GM12801 (cell line): ENCODE measurements around the gene HIP1R.

Experiments
- TF ChIP-seq, protein P1 (sequence below): IDR thresholded peaks from one replicate; pipeline ENCODE4 v1.5.1; 2011; ENCODE audit warnings: control low read depth; ENCODE audit not compliant: insufficient read length; ENCODE audit errors: extremely low read depth

HIP1R gene

GRCh38 chr12:122858171-122858570 is 22.9 kb downstream of the HIP1R start:
- TF ChIP-seq, protein P1, sequence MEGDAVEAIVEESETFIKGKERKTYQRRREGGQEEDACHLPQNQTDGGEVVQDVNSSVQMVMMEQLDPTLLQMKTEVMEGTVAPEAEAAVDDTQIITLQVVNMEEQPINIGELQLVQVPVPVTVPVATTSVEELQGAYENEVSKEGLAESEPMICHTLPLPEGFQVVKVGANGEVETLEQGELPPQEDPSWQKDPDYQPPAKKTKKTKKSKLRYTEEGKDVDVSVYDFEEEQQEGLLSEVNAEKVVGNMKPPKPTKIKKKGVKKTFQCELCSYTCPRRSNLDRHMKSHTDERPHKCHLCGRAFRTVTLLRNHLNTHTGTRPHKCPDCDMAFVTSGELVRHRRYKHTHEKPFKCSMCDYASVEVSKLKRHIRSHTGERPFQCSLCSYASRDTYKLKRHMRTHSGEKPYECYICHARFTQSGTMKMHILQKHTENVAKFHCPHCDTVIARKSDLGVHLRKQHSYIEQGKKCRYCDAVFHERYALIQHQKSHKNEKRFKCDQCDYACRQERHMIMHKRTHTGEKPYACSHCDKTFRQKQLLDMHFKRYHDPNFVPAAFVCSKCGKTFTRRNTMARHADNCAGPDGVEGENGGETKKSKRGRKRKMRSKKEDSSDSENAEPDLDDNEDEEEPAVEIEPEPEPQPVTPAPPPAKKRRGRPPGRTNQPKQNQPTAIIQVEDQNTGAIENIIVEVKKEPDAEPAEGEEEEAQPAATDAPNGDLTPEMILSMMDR, result no peak

GRCh38 chr12:122858591-122859302 is 23.5 kb downstream of the HIP1R start:
- TF ChIP-seq, protein P1, result no peak

GRCh38 chr12:122859303-122860039 is 24.2 kb downstream of the HIP1R start:
- TF ChIP-seq, protein P1, result no peak

- TF ChIP-seq, protein P1, result no peak
Observed at GRCh38 chr12:122860040-122860853, 25.0 kb downstream of the HIP1R start.

DNA sequence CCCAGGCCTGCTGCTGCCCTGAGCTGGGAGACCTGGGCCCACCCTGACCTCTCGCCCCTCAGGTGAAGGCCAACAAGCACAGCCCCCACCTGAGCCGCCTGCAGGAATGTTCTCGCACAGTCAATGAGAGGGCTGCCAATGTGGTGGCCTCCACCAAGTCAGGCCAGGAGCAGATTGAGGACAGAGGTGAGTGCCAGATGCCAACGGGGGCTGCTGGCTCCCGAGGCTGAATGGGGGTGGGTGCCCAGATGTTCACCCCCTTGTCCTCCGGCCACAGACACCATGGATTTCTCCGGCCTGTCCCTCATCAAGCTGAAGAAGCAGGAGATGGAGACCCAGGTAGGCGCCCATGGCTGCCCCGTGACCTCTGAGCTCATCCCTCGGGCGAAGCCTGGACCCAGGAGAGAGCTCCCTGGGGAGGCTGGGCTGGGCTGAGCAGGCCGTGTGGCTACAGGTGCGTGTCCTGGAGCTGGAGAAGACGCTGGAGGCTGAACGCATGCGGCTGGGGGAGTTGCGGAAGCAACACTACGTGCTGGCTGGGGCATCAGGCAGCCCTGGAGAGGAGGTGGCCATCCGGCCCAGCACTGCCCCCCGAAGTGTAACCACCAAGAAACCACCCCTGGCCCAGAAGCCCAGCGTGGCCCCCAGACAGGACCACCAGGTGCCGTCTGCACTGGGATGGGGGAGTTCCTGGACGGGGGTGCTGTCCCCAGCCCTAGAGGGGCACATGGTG is 25.8 kb downstream of the HIP1R start:
- TF ChIP-seq, protein P1, result no peak

DNA sequence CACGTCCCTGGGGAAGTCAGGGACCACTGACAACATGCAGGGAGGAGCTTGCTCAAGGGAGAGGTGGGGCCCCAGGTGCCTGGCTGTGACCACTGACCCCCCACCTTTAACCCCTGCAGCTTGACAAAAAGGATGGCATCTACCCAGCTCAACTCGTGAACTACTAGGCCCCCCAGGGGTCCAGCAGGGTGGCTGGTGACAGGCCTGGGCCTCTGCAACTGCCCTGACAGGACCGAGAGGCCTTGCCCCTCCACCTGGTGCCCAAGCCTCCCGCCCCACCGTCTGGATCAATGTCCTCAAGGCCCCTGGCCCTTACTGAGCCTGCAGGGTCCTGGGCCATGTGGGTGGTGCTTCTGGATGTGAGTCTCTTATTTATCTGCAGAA is 26.3 kb downstream of the HIP1R start:
- TF ChIP-seq, protein P1, result no peak

DNA sequence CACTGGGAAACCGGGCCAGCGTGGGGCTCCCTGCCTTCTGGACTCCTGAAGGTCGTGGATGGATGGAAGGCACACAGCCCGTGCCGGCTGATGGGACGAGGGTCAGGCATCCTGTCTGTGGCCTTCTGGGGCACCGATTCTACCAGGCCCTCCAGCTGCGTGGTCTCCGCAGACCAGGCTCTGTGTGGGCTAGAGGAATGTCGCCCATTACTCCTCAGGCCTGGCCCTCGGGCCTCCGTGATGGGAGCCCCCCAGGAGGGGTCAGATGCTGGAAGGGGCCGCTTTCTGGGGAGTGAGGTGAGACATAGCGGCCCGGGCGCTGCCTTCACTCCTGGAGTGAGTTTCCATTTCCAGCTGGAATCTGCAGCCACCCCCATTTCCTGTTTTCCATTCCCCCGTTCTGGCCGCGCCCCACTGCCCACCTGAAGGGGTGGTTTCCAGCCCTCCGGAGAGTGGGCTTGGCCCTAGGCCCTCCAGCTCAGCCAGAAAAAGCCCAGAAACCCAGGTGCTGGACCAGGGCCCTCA is 26.9 kb downstream of the HIP1R start:
- TF ChIP-seq, protein P1, result no peak
